ENCODE results near the gene ITIH1.

Gene ITIH1

DNA sequence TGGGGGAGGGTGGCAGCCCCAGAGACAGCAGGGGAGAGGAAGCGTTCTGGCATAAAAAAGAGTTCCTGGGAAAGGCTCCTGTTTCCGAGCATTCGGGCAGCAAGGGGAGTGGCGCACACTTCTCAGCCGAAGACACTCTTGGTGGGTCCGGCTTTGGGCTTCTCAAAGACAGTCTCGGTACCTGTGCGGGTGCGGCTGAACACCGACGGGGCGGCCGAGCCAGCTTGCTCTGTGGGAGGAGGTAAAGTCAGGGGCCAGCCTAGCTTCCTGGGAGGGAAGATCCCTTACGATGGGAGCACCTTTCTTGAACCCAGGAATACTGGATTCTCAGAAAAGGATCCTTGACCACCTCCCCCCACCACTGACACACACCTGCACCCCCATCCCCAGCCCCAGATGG is 55.8 kb downstream of the ITIH1 start:
- no peaks in the 10 kb centered on the region for H3K36me3 ChIP-seq (replicated peaks; ENCODE audit: low read depth, low read length)
- no peaks in the 10 kb centered on the region for H3K4me1 ChIP-seq (ENCODE audit: low read length)
- no peak overlapping the region for H3K9ac ChIP-seq (ENCODE audit: low read length)
- no peaks in the 10 kb centered on the region for H4K20me1 ChIP-seq (ENCODE audit: insufficient read depth, low read length)
- no peak overlapping the region for H3K4me3 ChIP-seq (ENCODE audit: low read length)
- H3K27me3 ChIP-seq (ENCODE audit: low read depth, low read length), result no peaks in the 10 kb centered on the region
- no peak for TF ChIP-seq EZH2phosphoT487 (IDR thresholded peaks at IDR 0.05; ENCODE audit: low read depth)
- TF ChIP-seq, protein P1, sequence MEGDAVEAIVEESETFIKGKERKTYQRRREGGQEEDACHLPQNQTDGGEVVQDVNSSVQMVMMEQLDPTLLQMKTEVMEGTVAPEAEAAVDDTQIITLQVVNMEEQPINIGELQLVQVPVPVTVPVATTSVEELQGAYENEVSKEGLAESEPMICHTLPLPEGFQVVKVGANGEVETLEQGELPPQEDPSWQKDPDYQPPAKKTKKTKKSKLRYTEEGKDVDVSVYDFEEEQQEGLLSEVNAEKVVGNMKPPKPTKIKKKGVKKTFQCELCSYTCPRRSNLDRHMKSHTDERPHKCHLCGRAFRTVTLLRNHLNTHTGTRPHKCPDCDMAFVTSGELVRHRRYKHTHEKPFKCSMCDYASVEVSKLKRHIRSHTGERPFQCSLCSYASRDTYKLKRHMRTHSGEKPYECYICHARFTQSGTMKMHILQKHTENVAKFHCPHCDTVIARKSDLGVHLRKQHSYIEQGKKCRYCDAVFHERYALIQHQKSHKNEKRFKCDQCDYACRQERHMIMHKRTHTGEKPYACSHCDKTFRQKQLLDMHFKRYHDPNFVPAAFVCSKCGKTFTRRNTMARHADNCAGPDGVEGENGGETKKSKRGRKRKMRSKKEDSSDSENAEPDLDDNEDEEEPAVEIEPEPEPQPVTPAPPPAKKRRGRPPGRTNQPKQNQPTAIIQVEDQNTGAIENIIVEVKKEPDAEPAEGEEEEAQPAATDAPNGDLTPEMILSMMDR (IDR thresholded peaks at IDR 0.05; ENCODE audit: low read depth, low read length), result no peak
- no peaks in the 10 kb centered on the region for H3K9me3 ChIP-seq (ENCODE audit: insufficient read depth, low read length)
- no peak overlapping the region for H3K4me2 ChIP-seq (ENCODE audit: low read length)
- H2AFZ ChIP-seq (ENCODE audit: low read depth, low read length), result no peak overlapping the region
- H3K79me2 ChIP-seq (ENCODE audit: low read length), result no peaks in the 10 kb centered on the region
- H3K27ac ChIP-seq (ENCODE audit: low read length), result no peak overlapping the region

- Histone ChIP-seq H3K36me3 (replicated peaks; ENCODE audit: low read depth, low read length) (no peaks in the 10 kb centered on the region), H3K9me3 (ENCODE audit: insufficient read depth, low read length) (no peaks in the 10 kb centered on the region), H2AFZ (ENCODE audit: low read depth, low read length) (no peak within 1 kb of the TSS), H3K9ac (ENCODE audit: low read length) (no peak within 1 kb of the TSS), H4K20me1 (ENCODE audit: insufficient read depth, low read length) (no peaks in the 10 kb centered on the region), H3K4me1 (ENCODE audit: low read length) (no peaks in the 10 kb centered on the region), H3K27me3 (ENCODE audit: low read depth, low read length) (no peaks in the 10 kb centered on the region), H3K27ac (ENCODE audit: low read length) (no peak within 1 kb of the TSS), H3K79me2 (ENCODE audit: low read length) (no peaks in the 10 kb centered on the region), H3K4me3 (ENCODE audit: low read length) (no peak within 1 kb of the TSS), H3K4me2 (ENCODE audit: low read length) (no peak within 1 kb of the TSS)
- TF ChIP-seq EZH2phosphoT487 (IDR thresholded peaks at IDR 0.05; ENCODE audit: low read depth), result no peak
- TF ChIP-seq, protein P1 (IDR thresholded peaks at IDR 0.05; ENCODE audit: low read depth, low read length), result no peak
These were observed 57.6 kb downstream of the ITIH1 start, which contains the start of gene MUSTN1 for GRCh38 chr3:52834871-52835501. Gene MUSTN1 (minus strand): TSS chr3:52835019. CDS start chr3:52834948, 71 bp downstream.

DNA sequence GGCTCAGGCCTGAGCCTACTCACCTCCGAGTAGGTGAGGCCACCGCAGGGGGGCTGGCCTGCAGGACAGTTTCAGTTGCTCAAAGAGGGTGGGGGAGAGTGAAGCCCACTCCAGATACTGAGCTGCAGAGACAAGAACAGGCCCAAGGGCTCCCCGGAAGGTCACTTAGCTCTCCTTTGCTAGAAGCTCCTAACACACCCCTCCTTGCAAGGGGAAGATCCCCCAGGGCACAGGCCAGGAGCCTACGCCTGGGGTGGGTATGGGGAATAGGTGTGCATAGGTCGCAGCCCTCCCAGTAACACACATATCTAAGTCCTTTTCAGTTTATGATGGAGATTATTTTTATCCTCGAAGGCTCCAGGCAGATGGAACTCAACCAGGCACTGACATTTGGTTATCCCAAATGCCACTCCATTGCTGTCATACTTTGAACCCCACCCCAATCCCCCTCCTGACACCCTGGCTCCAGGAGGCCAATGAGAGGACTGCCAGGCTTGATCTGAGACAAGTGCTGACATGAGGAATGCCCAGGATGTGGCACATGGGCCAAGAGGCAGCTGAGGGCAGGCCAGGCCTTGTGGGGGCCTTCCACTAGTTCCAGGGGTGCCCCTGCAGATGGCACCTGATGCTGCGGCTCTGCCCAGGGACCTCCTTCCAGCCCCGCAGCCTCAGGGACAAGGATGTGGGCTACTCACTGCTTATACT is 58.5 kb downstream of the ITIH1 start:
- Histone ChIP-seq H3K79me2 (ENCODE audit: low read length) (no peaks in the 10 kb centered on the region), H3K9me3 (ENCODE audit: insufficient read depth, low read length) (no peaks in the 10 kb centered on the region), H3K9ac (ENCODE audit: low read length) (no peak overlapping the region), H3K4me2 (ENCODE audit: low read length) (no peak overlapping the region), H2AFZ (ENCODE audit: low read depth, low read length) (no peak overlapping the region), H4K20me1 (ENCODE audit: insufficient read depth, low read length) (no peaks in the 10 kb centered on the region), H3K36me3 (replicated peaks; ENCODE audit: low read depth, low read length) (no peaks in the 10 kb centered on the region), H3K27me3 (ENCODE audit: low read depth, low read length) (no peaks in the 10 kb centered on the region), H3K27ac (ENCODE audit: low read length) (no peak overlapping the region), H3K4me1 (ENCODE audit: low read length) (peaks cover 3% of the 10 kb centered on the region), H3K4me3 (ENCODE audit: low read length) (no peak overlapping the region)
- TF ChIP-seq, protein P1 (IDR thresholded peaks at IDR 0.05; ENCODE audit: low read depth, low read length), result no peak
- no peak for TF ChIP-seq EZH2phosphoT487 (IDR thresholded peaks at IDR 0.05; ENCODE audit: low read depth)

GRCh38 chr3:52836471-52836845 is 59.1 kb downstream of the ITIH1 start:
- H3K4me3 ChIP-seq (ENCODE audit: low read length), result no peak overlapping the region

More at GRCh38 chr3:52836471-52836845, 59.1 kb downstream of the ITIH1 start:
- no peak overlapping the region for H2AFZ ChIP-seq (ENCODE audit: low read depth, low read length)
- H3K27ac ChIP-seq (ENCODE audit: low read length), result no peak overlapping the region
- no peak for TF ChIP-seq EZH2phosphoT487 (IDR thresholded peaks at IDR 0.05; ENCODE audit: low read depth)
- TF ChIP-seq, protein P1 (IDR thresholded peaks at IDR 0.05; ENCODE audit: low read depth, low read length), result no peak
- no peaks in the 10 kb centered on the region for H3K79me2 ChIP-seq (ENCODE audit: low read length)
- H4K20me1 ChIP-seq (ENCODE audit: insufficient read depth, low read length), result no peaks in the 10 kb centered on the region
- H3K9me3 ChIP-seq (ENCODE audit: insufficient read depth, low read length), result no peaks in the 10 kb centered on the region
- peaks cover 8% of the 10 kb centered on the region for H3K4me1 ChIP-seq (ENCODE audit: low read length)
- no peaks in the 10 kb centered on the region for H3K27me3 ChIP-seq (ENCODE audit: low read depth, low read length)
- H3K36me3 ChIP-seq (replicated peaks; ENCODE audit: low read depth, low read length), result no peaks in the 10 kb centered on the region
- H3K9ac ChIP-seq (ENCODE audit: low read length), result no peak overlapping the region
- no peak overlapping the region for H3K4me2 ChIP-seq (ENCODE audit: low read length)
